GM19468 (cell line): ENCODE results near the gene AMPH.
"Not testable (repeated sequence)": the region's sequence is repeated elsewhere in the genome, so short reads cannot be mapped to it uniquely, and the experiment has no call there.

Experiments used
- ATAC-seq: cut with Tn5 transposase; IDR thresholded peaks from one replicate; pipeline ENCODE4 v1.9.1; 2021; ENCODE audit warnings: mild to moderate bottlenecking, moderate library complexity, moderate number of reproducible peaks; ENCODE audit not compliant: unreplicated experiment; ENCODE audit errors: extremely low read depth

The AMPH gene

GRCh38 chr7:38629651-38630510 is 1.3 kb downstream of the AMPH start:
- no peak for ATAC-seq

- no peak for ATAC-seq
Observed at GRCh38 chr7:38628630-38629385, 2.4 kb downstream of the AMPH start.

GRCh38 chr7:38625866-38626265 is 5.3 kb downstream of the AMPH start:
- ATAC-seq = no peak

- ATAC-seq = no peak
Observed at GRCh38 chr7:38615665-38616064, 15.5 kb downstream of the AMPH start.

GRCh38 chr7:38607466-38607865 is 23.7 kb downstream of the AMPH start:
- no peak for ATAC-seq

GRCh38 chr7:38600741-38601140 is 30.4 kb downstream of the AMPH start:
- no peak for ATAC-seq

GRCh38 chr7:38594949-38595348 is 36.2 kb downstream of the AMPH start:
- no peak for ATAC-seq

GRCh38 chr7:38592737-38593288 is 38.4 kb downstream of the AMPH start:
- ATAC-seq = no peak

GRCh38 chr7:38585572-38586354 is 45.4 kb downstream of the AMPH start:
- ATAC-seq = no peak

- ATAC-seq = no peak
Observed at GRCh38 chr7:38584443-38585210, 46.5 kb downstream of the AMPH start.

GRCh38 chr7:38580485-38580884 is 50.7 kb downstream of the AMPH start:
- no peak for ATAC-seq

GRCh38 chr7:38574086-38574485 is 57.1 kb downstream of the AMPH start:
- no peak for ATAC-seq

- ATAC-seq = not testable (repeated sequence)
Observed at GRCh38 chr7:38571620-38572019, 59.6 kb downstream of the AMPH start.

- no peak for ATAC-seq
Observed at GRCh38 chr7:38568497-38568896, 62.7 kb downstream of the AMPH start.

- ATAC-seq = no peak
Observed at GRCh38 chr7:38565289-38565688, 65.9 kb downstream of the AMPH start.

GRCh38 chr7:38563741-38564140 is 67.4 kb downstream of the AMPH start:
- no peak for ATAC-seq

GRCh38 chr7:38561166-38561565 is 70.0 kb downstream of the AMPH start:
- ATAC-seq = no peak

GRCh38 chr7:38558761-38559345 is 72.3 kb downstream of the AMPH start:
- no peak for ATAC-seq

GRCh38 chr7:38554586-38554985 is 76.6 kb downstream of the AMPH start:
- ATAC-seq = no peak
